COR-L47 (cell line): ENCODE measurements around the gene TM4SF20.
"Not testable (repeated sequence)": the region's sequence is repeated elsewhere in the genome, so short reads cannot be mapped to it uniquely, and the experiment has no call there.

Source experiments
- DNase-seq: peaks from one replicate; lab custom pipeline; 2025; lab: John Stamatoyannopoulos, UW

The TM4SF20 gene

DNA sequence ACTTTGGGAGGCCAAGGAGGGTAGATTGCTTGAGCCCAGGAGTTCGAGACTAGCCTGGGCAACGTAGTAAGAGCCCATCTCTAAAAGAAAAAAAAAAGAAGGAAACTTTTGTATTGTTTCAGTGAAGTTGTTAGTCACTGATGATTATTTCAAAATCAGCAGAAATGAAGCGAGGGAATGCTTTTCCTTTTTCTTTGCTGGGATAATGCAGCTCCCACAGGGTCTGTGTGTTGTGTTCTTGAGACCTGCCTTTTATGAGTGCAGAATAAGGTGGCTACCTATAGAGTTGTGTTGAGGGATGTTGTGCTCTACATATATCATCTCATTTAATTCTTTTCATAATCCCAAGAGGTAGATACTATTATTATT is 11.7 kb downstream of the TM4SF20 start:
- DNase-seq = no peak

DNA sequence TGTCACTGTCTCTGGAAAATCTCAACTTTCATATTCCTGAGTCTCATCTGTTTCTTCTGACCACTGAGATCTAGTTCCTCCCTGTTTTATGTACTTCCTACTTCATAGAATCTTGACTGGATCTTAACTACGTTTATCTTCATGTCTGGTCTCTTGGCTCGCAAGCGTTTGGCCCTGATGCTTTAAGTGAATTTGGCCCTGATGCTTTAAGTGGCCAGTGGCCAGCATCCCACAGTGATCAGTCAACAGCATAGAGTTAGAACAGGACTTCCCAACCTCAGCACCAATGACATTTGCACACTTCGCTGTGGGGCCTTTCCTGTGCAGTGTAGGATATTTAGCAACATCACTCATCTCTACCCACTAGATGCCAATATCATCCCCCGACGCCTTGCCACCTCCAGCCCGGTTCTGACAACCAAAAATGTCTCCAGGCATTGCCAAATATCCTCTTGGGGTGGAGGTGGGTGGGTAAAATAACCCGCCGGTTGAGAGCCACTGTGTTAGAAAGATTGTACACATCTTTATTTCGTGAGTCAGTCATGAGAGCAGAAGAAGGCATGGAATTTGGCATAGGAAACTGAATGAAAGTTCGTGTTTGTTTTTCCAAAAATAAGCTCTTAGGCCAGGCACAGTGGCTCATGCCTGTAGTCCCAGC is 12.2 kb downstream of the TM4SF20 start:
- no peak for DNase-seq

GRCh38 chr2:227365833-227366232 is 13.3 kb downstream of the TM4SF20 start:
- no peak for DNase-seq

- not testable (repeated sequence) for DNase-seq
Measured at GRCh38 chr2:227364585-227365263, 14.4 kb downstream of the TM4SF20 start.

DNA sequence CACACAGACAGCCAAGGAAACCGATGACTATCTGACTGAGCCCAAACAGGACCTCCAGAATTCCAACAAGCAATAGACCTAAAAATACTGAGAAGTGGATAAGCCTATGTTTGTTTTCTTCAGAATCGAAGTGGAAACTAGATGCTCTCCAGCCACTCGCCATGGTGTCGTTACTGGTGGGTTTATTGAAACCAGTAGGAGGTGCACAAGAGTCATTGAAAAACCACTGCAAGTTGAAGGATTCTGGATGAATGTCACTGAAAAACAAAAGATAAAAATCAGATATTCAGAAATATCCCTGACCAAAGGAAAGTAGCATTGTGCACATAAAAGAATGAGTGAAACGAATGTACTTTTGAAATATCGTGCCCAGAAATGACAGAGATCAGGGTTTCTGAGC is 15.3 kb downstream of the TM4SF20 start:
- DNase-seq = no peak

- no peak for DNase-seq
Measured at GRCh38 chr2:227360351-227360750, 18.8 kb downstream of the TM4SF20 start.

- DNase-seq = no peak
Measured at GRCh38 chr2:227351639-227352038, 27.5 kb downstream of the TM4SF20 start.

DNA sequence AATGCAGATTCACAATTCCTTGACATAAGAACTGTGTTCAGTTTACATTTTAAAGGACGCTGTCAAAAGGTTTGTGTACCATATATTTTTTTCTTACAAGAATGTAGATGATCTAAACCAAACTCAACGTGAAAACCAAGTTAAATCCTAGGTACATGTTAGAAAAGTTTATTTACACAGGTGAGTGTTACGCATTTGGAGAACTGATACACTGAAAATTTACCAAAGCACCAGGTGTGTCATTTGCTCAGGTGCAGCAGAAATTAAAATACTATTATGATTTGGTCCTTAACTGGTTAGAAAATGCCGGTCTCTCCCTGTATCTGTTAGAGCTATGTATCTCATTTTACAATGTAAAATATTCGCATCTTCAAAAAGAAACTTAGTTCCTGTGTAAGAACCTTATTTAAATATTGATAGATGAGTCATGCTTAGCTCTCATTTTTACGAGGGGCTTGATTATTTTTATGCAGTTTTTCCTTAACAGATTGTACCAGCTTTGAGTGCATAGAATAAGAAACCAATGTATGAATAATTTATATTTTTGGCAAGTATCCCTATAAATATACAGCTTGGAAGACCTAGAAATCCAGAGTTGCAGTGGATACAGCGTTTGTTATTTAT is 29.0 kb downstream of the TM4SF20 start:
- DNase-seq = no peak

DNA sequence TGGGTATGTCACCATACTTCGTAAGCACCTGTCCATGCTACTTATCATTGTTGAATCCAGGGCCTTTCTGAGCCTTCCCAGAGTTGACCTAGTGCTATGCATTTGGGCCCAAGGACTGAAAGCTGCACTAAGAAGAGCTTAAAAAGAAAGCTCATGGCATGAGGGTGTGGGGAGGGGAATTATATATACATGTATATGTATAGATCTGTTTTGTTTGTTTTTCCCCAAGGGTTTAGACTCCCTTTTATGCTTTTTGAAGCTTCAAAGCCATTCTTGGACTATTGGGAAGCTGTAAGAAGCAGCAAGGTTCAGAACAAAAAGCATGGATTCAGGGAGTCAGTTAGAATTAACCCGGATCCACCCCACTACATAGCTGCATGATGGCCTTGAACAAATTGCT is 30.8 kb downstream of the TM4SF20 start:
- DNase-seq = no peak

GRCh38 chr2:227347117-227347516 is 32.0 kb downstream of the TM4SF20 start:
- DNase-seq = no peak

DNA sequence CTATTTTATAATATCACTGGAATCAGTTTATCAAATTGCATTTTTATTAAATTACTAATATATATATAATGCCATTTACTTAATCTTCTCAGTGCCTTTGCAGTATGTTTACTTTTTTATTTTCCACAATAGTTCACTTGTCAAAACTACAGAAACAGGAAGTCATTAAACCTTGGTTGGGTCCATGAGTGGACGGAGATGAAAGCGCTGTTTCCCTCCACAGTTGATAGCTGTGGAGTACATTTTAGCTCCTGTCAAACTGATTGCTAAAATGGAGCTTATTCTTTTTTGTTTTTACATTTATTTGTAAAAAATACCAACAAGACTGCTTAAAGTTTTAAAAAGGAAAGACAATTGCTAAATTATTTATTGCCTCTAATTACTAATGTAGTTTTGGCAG is 34.9 kb downstream of the TM4SF20 start:
- no peak for DNase-seq

- no peak for DNase-seq
Measured at GRCh38 chr2:227341553-227341952, 37.6 kb downstream of the TM4SF20 start.

DNA sequence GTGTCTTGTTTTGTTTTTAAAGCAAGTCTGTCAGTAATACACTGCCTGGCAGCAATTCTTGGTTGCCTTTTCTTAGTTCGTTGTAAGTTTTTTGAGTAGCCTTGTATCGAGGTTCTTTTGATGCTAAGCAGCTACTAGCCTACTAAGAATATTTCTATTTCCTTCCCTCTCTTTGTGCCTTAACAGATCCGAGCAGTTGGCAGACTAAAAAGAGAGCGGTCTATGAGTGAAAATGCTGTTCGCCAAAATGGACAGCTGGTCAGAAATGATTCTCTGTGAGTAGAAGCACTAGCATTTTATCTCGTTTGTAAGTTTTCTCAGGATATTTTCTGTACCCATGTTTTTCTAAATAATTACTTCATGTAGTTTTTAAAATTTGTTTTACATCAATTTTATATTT is 39.0 kb downstream of the TM4SF20 start:
- DNase-seq = no peak

DNA sequence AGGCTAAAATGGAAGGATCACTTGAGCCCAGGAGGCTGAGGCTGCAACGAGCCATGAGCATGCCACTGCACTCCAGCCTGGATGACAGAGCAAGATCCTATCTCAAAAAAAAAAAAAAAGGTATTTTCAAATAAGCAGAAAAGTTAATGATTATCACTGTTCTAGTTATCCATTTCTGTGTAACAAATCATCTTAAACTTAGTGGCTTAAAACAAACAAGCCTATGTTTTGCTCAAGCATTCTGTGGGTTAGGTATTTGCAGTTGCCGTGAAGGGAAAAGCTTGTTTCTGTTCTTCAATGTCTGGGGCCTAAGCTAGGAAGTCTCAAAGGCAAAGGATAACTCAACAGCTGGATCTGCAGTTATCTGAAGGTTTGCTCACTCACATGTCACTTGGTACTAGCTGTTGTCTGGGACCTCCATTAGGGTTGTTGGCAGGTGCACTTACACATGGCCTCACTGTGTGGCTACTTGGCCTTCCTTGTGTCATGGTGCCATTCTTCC is 40.0 kb downstream of the TM4SF20 start:
- no peak for DNase-seq

- no peak for DNase-seq
Measured at GRCh38 chr2:227337442-227337841, 41.7 kb downstream of the TM4SF20 start.

DNA sequence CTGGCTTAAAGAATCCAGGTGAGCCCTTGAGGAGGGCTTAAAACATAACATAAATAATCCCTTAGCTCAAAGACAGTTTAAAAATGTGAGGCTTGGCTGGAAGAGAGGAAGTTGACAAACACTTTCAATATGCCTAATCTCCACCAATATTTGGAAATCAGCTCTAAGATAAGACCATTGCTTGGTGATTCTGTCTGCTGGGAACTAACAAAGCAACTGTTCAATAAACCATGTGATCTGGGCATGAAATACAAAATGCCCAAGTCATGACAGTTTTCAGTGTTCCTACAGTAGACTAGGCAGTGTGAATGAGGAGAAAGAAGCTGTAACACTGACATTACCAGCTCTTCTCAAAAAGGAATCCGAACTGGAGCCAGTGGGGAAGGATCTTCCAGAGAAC is 43.4 kb downstream of the TM4SF20 start:
- no peak for DNase-seq

DNA sequence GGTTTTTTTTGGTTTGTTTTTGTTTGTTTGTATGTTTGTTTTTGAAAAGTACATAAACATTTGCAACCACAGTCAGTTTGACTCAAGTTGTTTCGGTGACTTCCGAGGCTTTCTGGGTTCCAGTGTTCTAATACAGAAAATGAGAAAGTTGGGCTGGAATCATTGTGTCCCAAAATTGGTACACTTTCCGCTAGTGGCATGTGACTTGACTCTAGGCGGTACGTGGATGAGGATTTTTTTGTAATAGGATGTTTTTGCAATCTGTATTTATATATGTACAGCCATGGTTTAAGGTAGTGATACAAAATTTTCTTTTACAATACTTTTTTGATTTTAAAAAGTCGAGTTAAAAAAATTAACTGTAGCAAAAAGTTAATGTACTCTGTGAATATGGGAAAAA is 52.3 kb downstream of the TM4SF20 start:
- no peak for DNase-seq

GRCh38 chr2:227325839-227326195 is 53.3 kb downstream of the TM4SF20 start:
- DNase-seq = no peak

DNA sequence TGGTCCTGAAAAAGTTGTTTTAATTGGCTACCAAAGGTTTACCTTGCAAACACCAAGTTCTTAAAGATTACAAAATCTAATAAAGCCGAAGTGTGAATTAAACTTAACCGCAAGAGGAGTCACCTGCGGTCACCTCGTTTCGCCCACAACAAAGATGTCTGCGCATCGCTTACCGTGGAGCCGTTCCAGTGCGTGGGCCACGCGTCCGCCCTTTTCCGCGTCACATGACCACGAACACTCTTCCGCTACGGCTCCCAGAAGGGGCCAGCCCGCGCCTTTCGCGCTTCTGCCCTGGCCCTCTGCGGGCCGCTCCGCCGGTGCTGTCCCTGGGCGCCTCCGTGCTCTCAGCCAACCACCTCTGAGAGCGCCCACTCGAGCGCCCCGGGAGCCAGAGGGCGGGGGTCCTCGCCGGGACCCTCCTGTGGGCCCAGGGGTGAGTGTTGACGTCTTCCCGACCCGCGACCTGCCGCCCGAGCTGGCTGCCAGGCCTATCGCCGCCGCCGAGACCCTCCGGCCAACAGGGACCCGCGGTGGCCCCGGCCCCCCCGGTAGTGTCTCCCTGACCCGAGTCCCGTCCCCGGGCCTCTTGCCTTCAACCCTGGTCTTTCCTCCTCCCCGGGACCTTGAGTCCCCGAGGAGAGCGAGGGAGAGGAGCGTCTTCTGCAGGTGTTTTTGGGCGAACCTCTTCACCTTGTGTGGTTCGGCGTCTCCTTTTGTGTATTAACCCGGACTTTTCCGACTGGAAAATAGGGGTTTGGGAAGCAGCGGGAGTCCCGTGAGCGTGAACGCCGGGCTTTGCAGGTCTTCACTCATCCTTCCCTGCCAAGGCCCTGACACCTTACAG is 53.9 kb downstream of the TM4SF20 start, which contains the start of gene MFF:
TSS of gene MFF (plus strand) at position 257 of the 844 bp plus-strand sequence. CDS start 5,415 bp downstream, outside the sequence.
- DNase-seq = peak; percentile 67

DNA sequence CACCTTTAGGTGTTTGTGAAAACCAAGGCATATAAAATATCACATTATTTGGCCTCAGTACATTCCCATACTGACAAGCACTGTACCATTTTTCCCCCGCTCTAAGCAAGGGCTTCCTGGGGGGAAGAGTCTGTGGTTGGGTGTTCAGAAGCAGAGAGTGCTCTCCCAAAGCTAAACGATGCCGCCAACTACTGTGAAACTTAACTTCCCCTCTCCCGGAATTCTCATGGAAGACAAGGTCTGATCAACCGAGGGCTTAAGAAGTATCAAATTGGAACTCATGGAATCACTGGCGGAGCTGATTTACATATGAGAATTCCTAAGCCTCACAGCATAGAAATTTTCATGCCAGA is 54.5 kb downstream of the TM4SF20 start:
- DNase-seq = no peak

DNA sequence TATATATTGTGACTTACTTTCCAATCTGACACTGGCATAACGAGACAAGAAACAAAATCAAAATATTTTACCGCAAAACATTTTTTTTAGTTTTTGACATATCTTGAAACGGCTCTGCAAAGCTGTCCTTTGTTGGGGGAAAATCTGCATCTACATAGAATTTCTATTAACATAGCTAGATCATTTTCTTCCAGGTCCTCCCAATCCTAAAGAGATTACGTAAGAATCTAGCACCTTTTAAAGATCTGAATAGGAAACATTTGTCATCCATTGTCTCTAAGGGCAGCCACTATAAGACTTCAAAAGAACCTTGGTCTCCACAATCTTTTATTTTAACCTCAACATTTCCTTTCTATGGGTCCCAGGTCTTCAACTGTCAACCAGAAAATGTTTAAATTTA is 55.3 kb downstream of the TM4SF20 start:
- no peak for DNase-seq

GRCh38 chr2:227322530-227323205 is 56.4 kb downstream of the TM4SF20 start:
- no peak for DNase-seq
